ENCODE results near the gene TTC22.

TTC22 gene

GRCh38 chr1:54806931-54807611 lies 5.9 kb upstream of the TTC22 start:
- DNase-seq: no peak

GRCh38 chr1:54805981-54806381 lies 4.9 kb upstream of the TTC22 start:
- DNase-seq: no peak

- no peak for DNase-seq
Observed at GRCh38 chr1:54805466-54805865, 4.3 kb upstream of the TTC22 start.

GRCh38 chr1:54804471-54805132 lies 3.5 kb upstream of the TTC22 start:
- no peak for DNase-seq

GRCh38 chr1:54803761-54804470 lies 2.8 kb upstream of the TTC22 start:
- DNase-seq: no peak

GRCh38 chr1:54800041-54800898 lies 853 bp downstream of the TTC22 start:
- no peak for DNase-seq

- peak; percentile 50 for DNase-seq
Observed at GRCh38 chr1:54798769-54799641, 2.1 kb downstream of the TTC22 start.

- DNase-seq: no peak
Observed at GRCh38 chr1:54798206-54798605, 2.9 kb downstream of the TTC22 start.

GRCh38 chr1:54796902-54797301 lies 4.2 kb downstream of the TTC22 start:
- no peak for DNase-seq

GRCh38 chr1:54795841-54796468 lies 5.2 kb downstream of the TTC22 start:
- no peak for DNase-seq

- DNase-seq: no peak
Observed at GRCh38 chr1:54795356-54795665, 5.8 kb downstream of the TTC22 start.

- DNase-seq: no peak
Observed at GRCh38 chr1:54794451-54795355, 6.4 kb downstream of the TTC22 start.

GRCh38 chr1:54792686-54793282 lies 8.3 kb downstream of the TTC22 start:
- DNase-seq: no peak

GRCh38 chr1:54791880-54792522 lies 9.1 kb downstream of the TTC22 start:
- DNase-seq: no peak

GRCh38 chr1:54788459-54788858 lies 12.7 kb downstream of the TTC22 start:
- no peak for DNase-seq

GRCh38 chr1:54787604-54788003 lies 13.5 kb downstream of the TTC22 start:
- DNase-seq: no peak

- no peak for DNase-seq
Observed at GRCh38 chr1:54786778-54787177, 14.3 kb downstream of the TTC22 start.

GRCh38 chr1:54784066-54784465 lies 17.1 kb downstream of the TTC22 start:
- no peak for DNase-seq

GRCh38 chr1:54782588-54782987 lies 18.5 kb downstream of the TTC22 start:
- DNase-seq: no peak

GRCh38 chr1:54782156-54782555 lies 19.0 kb downstream of the TTC22 start:
- no peak for DNase-seq
